GM18505 (cell line): ENCODE measurements around the gene GDPD2.

ENCODE experiments used
- ATAC-seq: cut with Tn5 transposase; IDR thresholded peaks from one replicate; pipeline ENCODE4 v1.9.1; 2021; ENCODE audit not compliant: unreplicated experiment
- POLR2A ChIP-seq: IDR thresholded peaks from 4 replicates; pipeline ENCODE4 v1.6.1; 2011; ENCODE audit warnings: borderline replicate concordance; ENCODE audit not compliant: insufficient read depth, insufficient read length; ENCODE audit errors: extremely low read depth

Gene GDPD2

GRCh38 chrX:70470850-70471289 lies 47.8 kb downstream of the GDPD2 start:
- ATAC-seq: no peak
- TF ChIP-seq POLR2A: no peak

DNA sequence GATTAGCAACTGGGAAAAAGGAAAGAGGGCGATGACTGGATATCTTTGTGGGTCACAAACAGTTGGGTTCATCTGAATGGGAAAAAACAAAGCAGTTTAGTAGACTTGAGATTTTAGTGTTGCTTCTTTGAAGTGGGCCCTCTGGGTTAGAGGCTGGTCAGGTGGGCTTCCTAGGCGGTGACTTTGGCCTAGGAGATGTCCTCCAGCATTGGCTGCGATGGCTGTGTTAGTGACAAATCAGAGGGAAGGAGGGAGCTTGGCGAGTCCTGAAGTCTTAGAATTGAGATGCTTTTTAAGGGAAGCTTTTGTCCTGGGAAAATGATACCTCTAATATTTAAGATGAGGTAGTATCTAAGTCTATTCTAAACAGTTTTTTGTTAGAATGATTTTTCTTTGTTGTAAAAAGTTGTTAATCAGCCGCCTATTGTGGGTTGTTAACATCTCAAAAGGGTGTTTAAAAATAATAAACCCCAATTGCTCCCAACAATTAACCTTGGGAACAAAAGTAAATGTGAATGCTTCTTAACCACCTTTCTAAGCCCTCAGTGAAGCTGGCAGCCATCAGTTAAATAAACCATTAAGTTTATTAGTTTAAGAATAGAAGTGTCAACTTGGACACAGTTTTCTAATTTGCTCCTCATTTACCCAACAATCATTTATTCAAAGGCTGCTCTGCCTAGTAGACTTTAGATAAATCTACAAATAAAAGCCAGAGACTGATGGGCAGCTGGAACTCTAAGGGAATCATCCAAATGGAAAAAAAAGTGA lies 53.2 kb downstream of the GDPD2 start:
- no peak for ATAC-seq
- TF ChIP-seq POLR2A: no peak

DNA sequence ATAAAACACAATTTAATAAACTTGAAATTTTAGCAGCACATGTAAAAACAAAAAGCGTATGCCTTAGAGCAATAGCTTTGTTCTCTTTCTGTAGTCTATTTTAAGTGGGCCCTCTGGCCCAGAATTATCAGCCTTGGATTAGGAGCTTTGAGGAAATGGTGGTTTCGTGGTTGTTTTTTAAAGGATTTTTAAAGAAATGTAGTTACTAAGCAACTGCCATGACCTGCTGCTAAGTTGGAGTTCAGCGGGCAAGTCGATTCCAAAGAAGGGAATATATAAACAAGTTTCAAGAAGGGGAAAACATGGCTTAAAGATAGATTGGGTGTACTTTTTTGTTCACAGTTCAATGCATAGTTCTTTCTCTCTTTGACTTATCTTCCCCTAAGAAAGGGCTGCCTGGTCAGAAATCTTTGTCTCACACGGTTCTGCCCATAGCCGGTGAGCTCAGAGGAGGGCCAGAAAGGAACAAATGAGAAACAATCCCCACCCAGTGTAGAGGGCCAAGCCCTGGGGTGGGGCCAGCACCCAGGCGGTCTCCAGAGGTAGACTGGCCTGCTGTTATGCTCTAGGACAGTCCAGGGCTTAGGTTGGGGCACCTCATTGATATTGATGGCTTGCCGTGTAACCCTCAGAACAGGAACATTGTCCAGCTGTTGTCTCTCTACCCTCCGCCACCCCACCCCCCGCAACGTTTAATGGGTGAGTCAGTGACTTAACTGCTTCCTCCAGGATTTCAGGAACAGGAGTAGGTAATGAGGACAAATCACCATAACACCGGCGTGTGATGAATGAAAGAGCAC lies 54.0 kb downstream of the GDPD2 start:
- no peak for TF ChIP-seq POLR2A
- no peak for ATAC-seq

DNA sequence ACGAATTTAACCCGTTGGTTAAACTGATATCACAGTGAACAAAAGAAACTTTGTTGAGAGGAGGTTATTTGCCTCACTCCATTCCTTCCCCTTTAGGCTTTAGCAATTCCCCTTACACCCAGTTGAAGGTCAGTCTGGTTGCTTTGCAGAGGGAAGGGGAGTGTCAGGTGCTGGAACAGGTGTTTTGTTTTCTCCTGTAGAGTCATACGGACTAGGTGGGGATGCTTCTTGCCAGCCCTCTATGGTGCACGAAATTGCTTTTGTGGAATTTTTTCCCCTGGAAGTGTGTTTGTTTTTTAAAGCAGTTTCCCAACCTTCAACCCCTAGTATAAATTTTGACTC lies 54.6 kb downstream of the GDPD2 start:
- TF ChIP-seq POLR2A: no peak
- no peak for ATAC-seq

DNA sequence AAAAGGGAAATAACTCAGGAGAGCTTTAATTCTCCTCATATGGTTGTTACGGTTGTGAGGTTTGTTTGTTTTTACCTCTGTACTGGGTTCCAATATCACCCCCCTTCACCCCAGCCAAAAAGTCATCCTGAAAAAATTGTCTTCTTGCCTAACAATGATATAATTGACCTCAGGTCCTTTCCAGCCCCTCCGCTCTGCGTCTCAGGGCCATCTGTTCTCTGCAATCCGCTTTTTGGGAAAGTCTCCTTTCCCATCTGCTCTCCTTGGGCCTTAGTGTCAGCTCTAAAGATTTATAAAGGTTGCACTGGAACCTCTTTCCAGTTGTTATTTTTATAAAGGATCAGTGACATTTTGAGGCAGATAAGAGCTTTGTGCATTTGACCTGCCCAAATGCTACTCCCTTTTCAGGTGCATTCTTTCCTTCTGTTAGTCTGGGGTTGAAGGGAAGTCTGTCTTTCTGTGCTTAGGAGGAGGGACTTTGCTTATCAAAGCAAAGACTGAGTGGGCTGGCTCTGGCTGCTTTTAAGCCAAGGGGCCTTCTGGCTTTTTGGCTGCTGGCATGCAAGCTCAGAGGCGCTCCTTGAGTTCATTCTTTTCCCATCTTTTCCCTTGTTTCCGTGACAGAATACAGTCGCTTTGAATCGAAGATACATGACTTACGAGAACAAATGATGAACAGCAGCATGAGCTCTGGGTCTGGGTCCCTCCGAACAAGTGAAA lies 55.6 kb downstream of the GDPD2 start:
- ATAC-seq: no peak
- no peak for TF ChIP-seq POLR2A

DNA sequence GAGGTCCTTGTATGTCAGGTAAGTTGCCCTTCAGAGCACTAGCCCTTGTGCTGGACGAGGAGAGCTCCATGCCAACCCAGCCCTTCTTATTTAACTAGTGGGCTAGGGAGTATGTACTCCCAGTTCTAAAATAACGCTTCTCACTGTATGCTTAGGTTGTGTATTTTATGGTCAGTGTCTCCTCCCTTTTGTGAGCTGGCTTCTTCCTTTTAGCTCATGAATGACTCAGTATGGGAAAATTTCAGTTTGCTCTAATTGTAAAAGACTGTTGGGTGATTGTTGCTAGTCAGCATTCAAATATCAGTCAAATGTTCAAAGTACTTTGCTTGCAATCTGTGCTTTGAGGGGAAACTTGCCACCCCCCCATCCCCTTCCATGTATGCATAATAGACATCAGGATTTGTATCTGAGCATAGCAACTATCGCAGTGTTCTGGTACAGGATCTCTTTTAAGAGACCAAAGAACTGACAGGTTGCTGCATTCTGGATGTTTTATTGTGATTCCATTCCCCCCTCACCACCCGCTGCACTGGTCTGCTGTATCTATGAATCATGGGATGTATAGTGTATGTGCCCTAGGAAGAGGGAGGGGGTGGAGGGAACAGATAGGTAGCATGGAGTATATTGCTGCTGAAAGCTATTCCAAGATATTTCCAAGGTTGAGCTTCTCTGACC lies 56.3 kb downstream of the GDPD2 start:
- no peak for TF ChIP-seq POLR2A
- ATAC-seq: no peak

DNA sequence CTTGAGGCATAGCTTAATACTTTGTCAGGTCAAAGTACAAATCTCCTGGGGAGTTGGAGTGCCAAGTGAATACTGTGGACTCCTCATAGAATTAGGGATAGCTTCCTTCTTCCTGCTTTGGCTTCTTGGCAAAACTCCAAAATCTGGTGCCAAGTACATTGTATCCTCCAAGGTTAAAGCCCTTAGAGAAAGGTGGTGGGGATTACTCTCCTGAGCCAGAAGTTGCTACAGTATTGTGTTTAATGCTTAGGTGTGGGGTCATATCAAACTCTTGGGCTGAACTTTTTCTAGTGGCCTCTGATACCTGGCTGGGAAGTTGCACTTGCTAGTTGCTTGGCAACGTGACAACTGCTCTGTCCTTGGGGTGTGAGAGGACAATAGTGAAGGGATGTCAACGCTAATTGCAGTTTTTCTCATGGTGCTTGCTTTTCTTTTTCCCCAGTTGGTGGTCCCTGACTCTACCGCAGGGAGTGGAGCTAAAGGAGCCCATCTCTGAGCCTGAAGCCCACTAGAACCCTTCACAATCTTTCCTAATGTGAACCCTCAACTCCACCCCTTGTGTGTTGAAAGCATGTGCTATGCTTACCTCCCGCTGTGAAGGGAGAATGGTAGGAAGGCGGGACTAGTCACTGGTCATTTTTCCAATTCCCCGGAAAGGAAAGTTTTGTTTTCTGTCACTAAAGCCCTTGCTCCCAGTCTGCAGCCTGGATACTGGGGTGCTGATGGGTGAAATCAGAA lies 57.0 kb downstream of the GDPD2 start:
- no peak for ATAC-seq
- TF ChIP-seq POLR2A: no peak

DNA sequence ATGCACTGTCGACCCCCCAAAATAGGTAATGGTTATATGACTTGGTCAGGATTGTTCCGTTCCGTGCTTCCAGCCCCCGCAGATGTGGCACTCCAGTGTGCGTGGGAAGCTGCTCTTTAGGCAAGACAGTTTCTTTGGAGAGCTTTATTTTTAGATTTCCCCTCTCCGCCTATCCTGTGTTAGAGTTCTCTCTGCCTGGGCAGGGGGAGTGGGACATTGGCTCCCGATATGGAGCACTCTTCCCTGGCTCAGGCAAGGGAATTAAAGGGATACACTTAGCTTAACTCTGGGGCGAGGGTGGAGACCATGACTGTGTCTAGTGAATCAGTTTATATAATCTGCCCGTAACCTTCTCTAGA lies 57.5 kb downstream of the GDPD2 start:
- TF ChIP-seq POLR2A: no peak
- no peak for ATAC-seq

DNA sequence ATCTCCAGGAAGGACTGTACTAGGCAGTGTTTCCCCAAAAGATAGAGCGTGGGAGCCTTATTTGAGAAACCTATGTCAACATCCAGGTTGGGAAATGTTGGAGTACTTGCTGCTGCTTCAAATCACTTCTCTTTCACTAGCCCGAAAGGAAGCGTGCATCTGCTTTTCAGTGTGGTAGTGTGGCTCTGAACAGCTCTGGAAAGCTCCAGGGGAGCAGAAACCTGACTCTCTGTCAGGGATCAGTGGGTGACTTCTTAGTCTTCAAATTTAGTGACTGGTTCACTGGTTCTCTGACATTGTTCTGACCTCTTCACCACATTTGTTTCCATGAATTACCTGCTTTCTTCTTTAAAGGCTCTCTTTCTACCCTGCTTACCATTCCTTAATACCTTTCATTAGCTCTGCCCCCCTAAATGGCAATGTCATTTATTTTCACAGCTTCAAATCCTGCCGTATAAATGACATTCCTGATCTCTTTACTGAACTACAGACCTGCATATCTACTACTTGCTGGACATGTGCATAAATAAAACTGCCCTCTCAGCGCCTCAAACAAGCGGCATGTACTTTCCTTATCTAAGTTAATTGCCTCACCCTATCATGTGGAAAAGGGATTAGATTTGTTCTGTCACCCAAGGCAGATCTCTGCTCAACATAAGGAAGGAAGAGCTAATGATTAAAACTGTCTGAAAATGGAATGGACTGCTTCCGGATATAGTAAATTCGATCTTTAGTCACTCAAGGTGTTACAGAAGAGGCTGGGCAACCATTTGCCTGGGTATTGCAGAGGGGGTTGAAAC lies 58.6 kb downstream of the GDPD2 start:
- no peak for TF ChIP-seq POLR2A

GRCh38 chrX:70482300-70482699 lies 59.2 kb downstream of the GDPD2 start:
- TF ChIP-seq POLR2A: no peak
- ATAC-seq: no peak

More for the DNA sequence above, 58.6 kb downstream of the GDPD2 start:
- ATAC-seq: no peak
